K562 (cell line): ENCODE results near the gene VPS9D1. TPM values are rescaled to one million over a fixed set of nuclear protein-coding genes. Genes with fewer than 3 reads are reported as not detected.

Experiments used
- ATAC-seq: fragments of 200-7000 bp; cut with Tn5 transposase; 3 replicates; pipeline ENCODE4 v1.9.1; 2020; ENCODE audit warnings: moderate library complexity
- BruUV-seq: library from RNA; stranded (reverse); fragments of 400-500 nt; replicated peaks from 2 replicates; lab custom pipeline; 2021; lab: Mats Ljungman, UMichigan
- CTCF ChIA-PET: fragments of 300-600 bp; formaldehyde crosslinking; extraction: SDS; loops from one replicate; lab custom pipeline; 2021; ENCODE audit warnings: low intra/inter-chr PET ratio; lab: Yijun Ruan, JAX
- POLR2A ChIA-PET: fragments of 300-600, 350-650 bp; sonication (Branson Sonifier 250); formaldehyde crosslinking; extraction: SDS; loops from one replicate; lab custom pipeline; 2021; ENCODE audit warnings: antibody characterized with exemption, inconsistent platforms; lab: Yijun Ruan, JAX
- DNase-seq, 4 experiments: peaks; one replicate each; pipeline versions ENCODE4 v3.0.0 to v3.0.0-alpha.2; 2011 to 2018; ENCODE audit warnings: low spot score in 3 of 4, mixed read lengths in 3 of 4; ENCODE audit errors: extremely low read depth in 1 of 4
- FAIRE-seq: peaks from 2 replicates; lab custom pipeline; 2011; peaks lifted over from hg19 to GRCh38; lab: Jason Lieb, UNC
- H2AFZ ChIP-seq: 2 replicates; pipeline ENCODE4 v1.6.0; 2011; ENCODE audit warnings: low read depth, low read length, control low read depth, inconsistent platforms
- H3K27ac ChIP-seq: fragments of 200-600 bp; 3 replicates; pipeline ENCODE4 v1.8.0; 2011; ENCODE audit warnings: low read depth, mild to moderate bottlenecking, control low read depth, inconsistent platforms, low read length, moderate library complexity, mixed read lengths; ENCODE audit errors: extremely low read depth
- H3K27me3 ChIP-seq, 2 experiments: fragments of 300-600 bp in 1 of 2; 2 replicates in 1 of 2; 3 replicates in 1 of 2; pipeline versions ENCODE4 v1.6.0 to v1.8.0; 2011; ENCODE audit warnings: inconsistent platforms in 2 of 2, low read length in 2 of 2, mild to moderate bottlenecking in 1 of 2, mixed read lengths in 1 of 2, moderate library complexity in 1 of 2; ENCODE audit not compliant: control insufficient read depth in 2 of 2, insufficient read depth in 2 of 2
- H3K36me3 ChIP-seq: fragments of 300-600 bp; 3 replicates; pipeline ENCODE4 v1.8.0; 2011; ENCODE audit warnings: mild to moderate bottlenecking, low read length, inconsistent platforms; ENCODE audit not compliant: control insufficient read depth, insufficient read depth
- H3K4me1 ChIP-seq, 2 experiments: fragments of 200-600 bp in 1 of 2; replicated peaks in 1 of 2; 2 replicates in 1 of 2; 3 replicates in 1 of 2; pipeline versions ENCODE4 v1.5.1 to v1.8.0; 2011; ENCODE audit warnings: inconsistent platforms in 2 of 2, low read length in 2 of 2, mild to moderate bottlenecking in 1 of 2, mixed read lengths in 1 of 2, moderate library complexity in 1 of 2; ENCODE audit not compliant: control insufficient read depth in 2 of 2, insufficient read depth in 2 of 2
- H3K4me2 ChIP-seq: 2 replicates; pipeline ENCODE4 v1.6.1; 2011; ENCODE audit warnings: low read length, control low read depth, inconsistent platforms, mixed read lengths; ENCODE audit not compliant: insufficient read depth
- H3K4me3 ChIP-seq: fragments of 200-600 bp; sonication (generic), shearing (Covaris generic); 2 replicates; pipeline ENCODE4 v1.5.1; 2016; ENCODE audit warnings: control low read depth, inconsistent platforms
- H3K79me2 ChIP-seq: fragments of 200-600 bp; 3 replicates; pipeline ENCODE4 v1.8.0; 2011; ENCODE audit warnings: low read length, inconsistent platforms; ENCODE audit not compliant: control insufficient read depth, insufficient read depth
- H3K9ac ChIP-seq, 2 experiments: 2 replicates each; pipeline versions ENCODE4 v1.6.0 to v1.6.1; 2011; ENCODE audit warnings: low read depth in 2 of 2, low read length in 2 of 2, control low read depth in 1 of 2, inconsistent platforms in 1 of 2, mild to moderate bottlenecking in 1 of 2, mixed read lengths in 1 of 2; ENCODE audit not compliant: insufficient read depth in 1 of 2
- H3K9me1 ChIP-seq: one replicate; pipeline ENCODE4 v1.6.0; 2011; ENCODE audit warnings: inconsistent platforms, mild to moderate bottlenecking, low read length, moderate library complexity; ENCODE audit not compliant: control insufficient read depth, insufficient read depth
- H3K9me3 ChIP-seq: replicated peaks from 2 replicates; pipeline ENCODE4 v1.5.1; 2011; ENCODE audit warnings: low read depth, low read length, inconsistent platforms; ENCODE audit not compliant: control insufficient read depth, insufficient read depth
- H4K20me1 ChIP-seq: replicated peaks from 2 replicates; pipeline ENCODE4 v1.6.1; 2011; ENCODE audit warnings: low read length, inconsistent platforms, mixed read lengths; ENCODE audit not compliant: control insufficient read depth, insufficient read depth
- BRD9 ChIP-seq: fragments of 450-650 bp; IDR thresholded peaks from 2 replicates; pipeline ENCODE4 v1.6.1; 2018; ENCODE audit warnings: low read depth; ENCODE audit not compliant: partially characterized antibody
- POLR2G ChIP-seq: fragments of 200-400 bp; formaldehyde crosslinking; IDR thresholded peaks from 2 replicates; pipeline ENCODE4 v1.6.1; 2017; ENCODE audit warnings: low read depth, mild to moderate bottlenecking, antibody characterized with exemption, low read length, moderate library complexity
- RBFOX2 ChIP-seq: fragments of 200-400 bp; formaldehyde crosslinking; IDR thresholded peaks from 2 replicates; pipeline ENCODE4 v1.6.1; 2017; ENCODE audit warnings: low read depth, mild to moderate bottlenecking, low read length, moderate library complexity
- SUPT5H ChIP-seq: fragments of 450-650 bp; IDR thresholded peaks from 2 replicates; pipeline ENCODE4 v1.6.1; 2016
- ZNF384 ChIP-seq: IDR thresholded peaks from 2 replicates; pipeline ENCODE4 v1.6.1; 2012; ENCODE audit warnings: low read depth, low read length, improper control_type of control experiment
- WGBS: fragments of 100-300 bp; shearing (Covaris generic); methylation state at CpG from one replicate; pipeline ENCODE4 v1.1.6; 2016; ENCODE audit warnings: low coverage, mixed read lengths; ENCODE audit not compliant: insufficient coverage; ENCODE audit errors: missing lambda C conversion rate; 5-methylcytosine and 5-hydroxymethylcytosine counted together
- in situ Hi-C: fragments of 300-500 bp; cut with MboI; formaldehyde crosslinking; loops from 4 replicates; pipeline ENCODE4 v1.15.0; 2018; ENCODE audit warnings: inconsistent platforms, mixed read lengths
- intact Hi-C: fragments of 100-400 bp; cut with micrococcal nuclease; formaldehyde crosslinking; loops from 2 replicates; pipeline ENCODE4 v1.14.2; 2022
- polyA plus RNA-seq, 8 experiments: library from polyadenylated mRNA; depleted of rRNA in 4 of 8; stranded (reverse) in 5 of 8; unstranded in 3 of 8; fragments of >200 nt; fragmentation: Nextera tagmentation in 2 of 8; fragmentation: Illumina TruSeq in 1 of 8; extraction: Ambion mirVana in 2 of 8; extraction: Trizol in 1 of 8; gene quantifications; 2 replicates each; pipeline versions ENCODE4 v1.2.1 to v1.2.3, GENCODE V29; 2011 to 2014; ENCODE audit warnings: inconsistent platforms in 1 of 8, missing spikeins in 1 of 8
- total RNA-seq, 7 experiments: library from RNA; depleted of rRNA in 6 of 7; stranded (reverse); fragments of >200 nt in 6 of 7; fragmentation: Illumina TruSeq in 2 of 7; extraction: Trizol in 2 of 7; gene quantifications; 2 replicates each; pipeline versions ENCODE4 v1.2.1 to v1.2.3, GENCODE V29; 2011 to 2021; ENCODE audit warnings: low replicate concordance in 1 of 7
- TF ChIP-seq, protein P1 (sequence below): sonication (generic); formaldehyde crosslinking; IDR thresholded peaks from 2 replicates; pipeline ENCODE4 v1.8.0; 2023; ENCODE audit warnings: missing genetic modification reagents, mild to moderate bottlenecking, borderline replicate concordance
- TF ChIP-seq, protein P2 (sequence below), 2 experiments: fragments of 450-650 bp; formaldehyde crosslinking in 1 of 2; IDR thresholded peaks; 2 replicates each; pipeline versions ENCODE4 v1.4.0 to v1.6.1; 2014 to 2020; ENCODE audit warnings: mild to moderate bottlenecking in 2 of 2, borderline replicate concordance in 1 of 2, low read depth in 1 of 2

VPS9D1 gene
- total and polyA plus RNA-seq, 9 of the 15 experiments (the other 6 are each of a cell fraction or from before 2014, with no cell fraction given) = 0.33 to 3.1 (median 1.1) TPM

DNA sequence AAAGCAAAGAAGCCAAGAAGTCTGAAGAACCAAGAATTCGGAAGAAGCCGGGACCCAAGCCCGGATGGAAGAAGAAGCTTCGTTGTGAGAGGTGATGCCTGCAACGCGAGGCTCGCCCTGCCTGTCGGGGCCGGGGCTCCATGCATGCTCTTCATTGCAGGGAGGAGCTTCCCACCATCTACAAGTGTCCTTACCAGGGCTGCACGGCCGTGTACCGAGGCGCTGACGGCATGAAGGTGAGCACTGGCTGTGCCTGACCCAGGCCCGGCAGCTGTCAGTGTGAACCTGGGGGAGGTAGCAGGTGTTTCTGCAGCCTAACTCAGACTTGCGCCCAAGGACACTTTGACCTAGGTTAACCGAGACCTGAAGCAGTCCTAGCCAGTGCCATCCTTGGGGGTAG, 12.6 kb upstream of the VPS9D1 start (continued):
- TF ChIP-seq, protein P1, sequence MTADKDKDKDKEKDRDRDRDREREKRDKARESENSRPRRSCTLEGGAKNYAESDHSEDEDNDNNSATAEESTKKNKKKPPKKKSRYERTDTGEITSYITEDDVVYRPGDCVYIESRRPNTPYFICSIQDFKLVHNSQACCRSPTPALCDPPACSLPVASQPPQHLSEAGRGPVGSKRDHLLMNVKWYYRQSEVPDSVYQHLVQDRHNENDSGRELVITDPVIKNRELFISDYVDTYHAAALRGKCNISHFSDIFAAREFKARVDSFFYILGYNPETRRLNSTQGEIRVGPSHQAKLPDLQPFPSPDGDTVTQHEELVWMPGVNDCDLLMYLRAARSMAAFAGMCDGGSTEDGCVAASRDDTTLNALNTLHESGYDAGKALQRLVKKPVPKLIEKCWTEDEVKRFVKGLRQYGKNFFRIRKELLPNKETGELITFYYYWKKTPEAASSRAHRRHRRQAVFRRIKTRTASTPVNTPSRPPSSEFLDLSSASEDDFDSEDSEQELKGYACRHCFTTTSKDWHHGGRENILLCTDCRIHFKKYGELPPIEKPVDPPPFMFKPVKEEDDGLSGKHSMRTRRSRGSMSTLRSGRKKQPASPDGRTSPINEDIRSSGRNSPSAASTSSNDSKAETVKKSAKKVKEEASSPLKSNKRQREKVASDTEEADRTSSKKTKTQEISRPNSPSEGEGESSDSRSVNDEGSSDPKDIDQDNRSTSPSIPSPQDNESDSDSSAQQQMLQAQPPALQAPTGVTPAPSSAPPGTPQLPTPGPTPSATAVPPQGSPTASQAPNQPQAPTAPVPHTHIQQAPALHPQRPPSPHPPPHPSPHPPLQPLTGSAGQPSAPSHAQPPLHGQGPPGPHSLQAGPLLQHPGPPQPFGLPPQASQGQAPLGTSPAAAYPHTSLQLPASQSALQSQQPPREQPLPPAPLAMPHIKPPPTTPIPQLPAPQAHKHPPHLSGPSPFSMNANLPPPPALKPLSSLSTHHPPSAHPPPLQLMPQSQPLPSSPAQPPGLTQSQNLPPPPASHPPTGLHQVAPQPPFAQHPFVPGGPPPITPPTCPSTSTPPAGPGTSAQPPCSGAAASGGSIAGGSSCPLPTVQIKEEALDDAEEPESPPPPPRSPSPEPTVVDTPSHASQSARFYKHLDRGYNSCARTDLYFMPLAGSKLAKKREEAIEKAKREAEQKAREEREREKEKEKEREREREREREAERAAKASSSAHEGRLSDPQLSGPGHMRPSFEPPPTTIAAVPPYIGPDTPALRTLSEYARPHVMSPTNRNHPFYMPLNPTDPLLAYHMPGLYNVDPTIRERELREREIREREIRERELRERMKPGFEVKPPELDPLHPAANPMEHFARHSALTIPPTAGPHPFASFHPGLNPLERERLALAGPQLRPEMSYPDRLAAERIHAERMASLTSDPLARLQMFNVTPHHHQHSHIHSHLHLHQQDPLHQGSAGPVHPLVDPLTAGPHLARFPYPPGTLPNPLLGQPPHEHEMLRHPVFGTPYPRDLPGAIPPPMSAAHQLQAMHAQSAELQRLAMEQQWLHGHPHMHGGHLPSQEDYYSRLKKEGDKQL (CRISPR knock-in tag) = no peak
- TF ChIP-seq ZNF384 = no peak

DNA sequence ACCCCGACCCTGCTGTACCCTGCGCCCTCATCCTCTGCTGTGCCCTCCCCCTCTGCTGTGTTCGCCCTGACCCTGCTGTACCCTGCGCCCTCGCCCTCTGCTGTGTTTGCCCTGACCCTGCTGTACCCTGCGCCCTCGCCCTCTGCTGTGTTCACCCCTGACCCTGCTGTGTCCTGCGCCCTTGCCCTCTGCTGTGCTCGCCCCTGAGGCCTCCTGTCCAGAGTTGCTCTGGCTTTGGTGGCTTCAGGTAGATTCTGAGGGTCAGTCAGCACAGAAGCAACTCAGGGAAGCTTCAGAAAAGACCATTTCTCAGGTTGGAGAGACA, 12.2 kb upstream of the VPS9D1 start:
- CTCF ChIA-PET = no interaction called here
- WGBS = 88% methylated on average over 4 of the region's 9 CpGs
- TF ChIP-seq BRD9 = no peak
- TF ChIP-seq, protein P2, sequence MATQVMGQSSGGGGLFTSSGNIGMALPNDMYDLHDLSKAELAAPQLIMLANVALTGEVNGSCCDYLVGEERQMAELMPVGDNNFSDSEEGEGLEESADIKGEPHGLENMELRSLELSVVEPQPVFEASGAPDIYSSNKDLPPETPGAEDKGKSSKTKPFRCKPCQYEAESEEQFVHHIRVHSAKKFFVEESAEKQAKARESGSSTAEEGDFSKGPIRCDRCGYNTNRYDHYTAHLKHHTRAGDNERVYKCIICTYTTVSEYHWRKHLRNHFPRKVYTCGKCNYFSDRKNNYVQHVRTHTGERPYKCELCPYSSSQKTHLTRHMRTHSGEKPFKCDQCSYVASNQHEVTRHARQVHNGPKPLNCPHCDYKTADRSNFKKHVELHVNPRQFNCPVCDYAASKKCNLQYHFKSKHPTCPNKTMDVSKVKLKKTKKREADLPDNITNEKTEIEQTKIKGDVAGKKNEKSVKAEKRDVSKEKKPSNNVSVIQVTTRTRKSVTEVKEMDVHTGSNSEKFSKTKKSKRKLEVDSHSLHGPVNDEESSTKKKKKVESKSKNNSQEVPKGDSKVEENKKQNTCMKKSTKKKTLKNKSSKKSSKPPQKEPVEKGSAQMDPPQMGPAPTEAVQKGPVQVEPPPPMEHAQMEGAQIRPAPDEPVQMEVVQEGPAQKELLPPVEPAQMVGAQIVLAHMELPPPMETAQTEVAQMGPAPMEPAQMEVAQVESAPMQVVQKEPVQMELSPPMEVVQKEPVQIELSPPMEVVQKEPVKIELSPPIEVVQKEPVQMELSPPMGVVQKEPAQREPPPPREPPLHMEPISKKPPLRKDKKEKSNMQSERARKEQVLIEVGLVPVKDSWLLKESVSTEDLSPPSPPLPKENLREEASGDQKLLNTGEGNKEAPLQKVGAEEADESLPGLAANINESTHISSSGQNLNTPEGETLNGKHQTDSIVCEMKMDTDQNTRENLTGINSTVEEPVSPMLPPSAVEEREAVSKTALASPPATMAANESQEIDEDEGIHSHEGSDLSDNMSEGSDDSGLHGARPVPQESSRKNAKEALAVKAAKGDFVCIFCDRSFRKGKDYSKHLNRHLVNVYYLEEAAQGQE (IDR thresholded peaks at IDR 0.05; ENCODE audit: borderline replicate concordance) = no peak
- TF ChIP-seq, protein P2 (CRISPR knock-in tag; IDR thresholded peaks at IDR 0.05; ENCODE audit: low read depth) = no peak
- peak; percentile 36; the same call in 1 of the 2 replicates for TF ChIP-seq RBFOX2
- 0 out of 2 replicates have a peak, but pooled peaks have one; percentile 13 for TF ChIP-seq SUPT5H
- peak; percentile 65 for TF ChIP-seq POLR2G

More for the DNA sequence above, 12.2 kb upstream of the VPS9D1 start:
- no peak for DNase-seq
- Histone ChIP-seq H3K27ac (no peak overlapping the region), H3K9ac (peak overlapping the region in 1 of 2 experiments; percentile 62; a peak in 1 of 4 replicates), H3K27me3 (no peaks in the 10 kb centered on the region), H3K4me2 (no peak overlapping the region), H3K9me3 (no peaks in the 10 kb centered on the region), H3K79me2 (0 out of 3 replicates have a peak, but pooled peaks cover 3% of the 10 kb centered on the region), H3K4me1 (peaks cover 0 to 18% of the 10 kb centered on the region in 2 experiments; a peak in 1 of 5 replicates), H3K9me1 (no peaks in the 10 kb centered on the region), H4K20me1 (peaks cover 6% of the 10 kb centered on the region; the same call in 1 of the 2 replicates), H3K4me3 (no peak overlapping the region), H3K36me3 (peaks cover 96% of the 10 kb centered on the region), H2AFZ (no peak overlapping the region)
- in situ Hi-C loops (no loop called here), intact Hi-C loops (no loop called here)
- no TSS peak for BruUV-seq
- no peak for ATAC-seq
- POLR2A ChIA-PET = interaction anchor here (0.9 to 1.5 kb wide), 4 partner anchors 9 to 26 kb away, joined by 3 to 5 read pairs (median 3); no protein-coding TSS in a partner anchor
- FAIRE-seq = no peak
